Fibroblast of lung (primary cell): Measurements from ENCODE around the gene OR51A7. TPM values are rescaled to one million over a fixed set of nuclear protein-coding genes. Genes with fewer than 3 reads are reported as not detected.

Experiments used
- DNase-seq, 2 donors: peaks; one replicate each; pipeline versions ENCODE4 v3.0.0 to v3.0.0-alpha.2; 2010; ENCODE audit warnings: low read depth in 2 of 2
- H2AFZ ChIP-seq: 2 replicates; pipeline ENCODE4 v1.5.1; 2012; ENCODE audit warnings: low read length, control low read depth, inconsistent platforms
- H3K27ac ChIP-seq: 2 replicates; pipeline ENCODE4 v1.5.1; 2011; ENCODE audit warnings: low read length, control low read depth; ENCODE audit not compliant: insufficient read depth
- H3K27me3 ChIP-seq: 2 replicates; pipeline ENCODE4 v1.5.1; 2011; ENCODE audit warnings: mild to moderate bottlenecking, low read length; ENCODE audit not compliant: control insufficient read depth, insufficient read depth
- H3K36me3 ChIP-seq: 2 replicates; pipeline ENCODE4 v1.5.1; 2011; ENCODE audit warnings: low read length; ENCODE audit not compliant: control insufficient read depth, insufficient read depth
- H3K4me1 ChIP-seq: 2 replicates; pipeline ENCODE4 v1.5.1; 2011; ENCODE audit warnings: low read length; ENCODE audit not compliant: control insufficient read depth, insufficient read depth; ENCODE audit errors: extremely low read depth
- H3K4me2 ChIP-seq: 2 replicates; pipeline ENCODE4 v1.5.1; 2011; ENCODE audit warnings: low read length, control low read depth; ENCODE audit not compliant: insufficient read depth; ENCODE audit errors: extremely low read depth
- H3K4me3 ChIP-seq, 4 experiments: fragments of 200-600 bp in 1 of 4; sonication (generic) in 1 of 4; replicated peaks in 1 of 4; 2 replicates each; pipeline ENCODE4 v1.5.1; 2011 to 2016; ENCODE audit warnings: low read length in 4 of 4, low read depth in 3 of 4, mild to moderate bottlenecking in 3 of 4, control low read depth in 2 of 4, inconsistent platforms in 1 of 4, mixed read lengths in 1 of 4; ENCODE audit not compliant: insufficient read depth in 1 of 4; ENCODE audit errors: control extremely low read depth in 1 of 4
- H3K79me2 ChIP-seq: 2 replicates; pipeline ENCODE4 v1.5.1; 2012; ENCODE audit warnings: mild to moderate bottlenecking, low read length, inconsistent platforms; ENCODE audit not compliant: control insufficient read depth, insufficient read depth
- H3K9ac ChIP-seq: 2 replicates; pipeline ENCODE4 v1.5.1; 2011; ENCODE audit warnings: mild to moderate bottlenecking, low read length, control low read depth; ENCODE audit not compliant: insufficient read depth
- H3K9me3 ChIP-seq: 2 replicates; pipeline ENCODE4 v1.5.1; 2012; ENCODE audit warnings: low read depth, low read length; ENCODE audit not compliant: control insufficient read depth, insufficient read depth
- H4K20me1 ChIP-seq: 2 replicates; pipeline ENCODE4 v1.5.1; 2011; ENCODE audit warnings: low read length; ENCODE audit not compliant: control insufficient read depth, insufficient read depth; ENCODE audit errors: extremely low read depth
- CTCF ChIP-seq, 2 donors: IDR thresholded peaks in 1 of 2; conservative IDR thresholded peaks in 1 of 2; 1 replicate in 1 of 2; 2 replicates in 1 of 2; pipeline ENCODE4 v1.5.1; 2011 to 2012; ENCODE audit warnings: low read length in 2 of 2, control low read depth in 1 of 2, inconsistent platforms in 1 of 2, low read depth in 1 of 2, mild to moderate bottlenecking in 1 of 2
- EZH2 ChIP-seq: IDR thresholded peaks from 2 replicates; pipeline ENCODE4 v1.5.1; 2012; ENCODE audit warnings: low read length, control low read depth, mild to moderate bottlenecking; ENCODE audit errors: missing control alignments
- polyA plus RNA-seq, 2 donors: library from polyadenylated mRNA; depleted of rRNA in 1 of 2; stranded (reverse) in 1 of 2; unstranded in 1 of 2; fragments of >200 nt; gene quantifications; 2 replicates each; pipeline ENCODE4 v1.2.1, GENCODE V29; 2011 to 2012; ENCODE audit warnings: missing spikeins in 1 of 2
- total RNA-seq: library from RNA; depleted of rRNA; stranded (reverse); fragments of >200 nt; gene quantifications from 2 replicates; pipeline ENCODE4 v1.2.1, GENCODE V29; 2014

OR51A7 gene
- total and polyA plus RNA-seq, 2 donors (not counting 1 experiment from before 2014, with no cell fraction given), result not detected

GRCh38 chr11:4882543-4882942 is 21.0 kb upstream of the OR51A7 start:
- Histone ChIP-seq H3K27ac (no peak overlapping the region), H4K20me1 (no peaks in the 10 kb centered on the region), H2AFZ (no peak overlapping the region), H3K79me2 (no peaks in the 10 kb centered on the region), H3K4me2 (no peak overlapping the region), H3K4me3 (no peak overlapping the region), H3K9ac (no peak overlapping the region), H3K9me3 (no peaks in the 10 kb centered on the region), H3K36me3 (no peaks in the 10 kb centered on the region), H3K27me3 (no peaks in the 10 kb centered on the region), H3K4me1 (no peaks in the 10 kb centered on the region)
- no peak for DNase-seq
- TF ChIP-seq EZH2 (no peak), CTCF (conservative IDR thresholded peaks at IDR 0.05 in 1 of 2, IDR thresholded peaks at IDR 0.05 in 1 of 2; ENCODE audit: low read depth in 1 of 2, low read length in 2 of 2) (no peak)

- Histone ChIP-seq H3K4me3 (no peak overlapping the region), H3K4me1 (no peaks in the 10 kb centered on the region), H3K27me3 (no peaks in the 10 kb centered on the region), H3K79me2 (no peaks in the 10 kb centered on the region), H3K9me3 (no peaks in the 10 kb centered on the region), H2AFZ (no peak overlapping the region), H3K27ac (no peak overlapping the region), H3K4me2 (no peak overlapping the region), H3K36me3 (no peaks in the 10 kb centered on the region), H3K9ac (no peak overlapping the region), H4K20me1 (no peaks in the 10 kb centered on the region)
- peak in 1 of 2 donors; percentile 49 for DNase-seq
- TF ChIP-seq CTCF (conservative IDR thresholded peaks at IDR 0.05 in 1 of 2, IDR thresholded peaks at IDR 0.05 in 1 of 2; ENCODE audit: low read depth in 1 of 2, low read length in 2 of 2), result no peak
- no peak for TF ChIP-seq EZH2
Observed at GRCh38 chr11:4884361-4884760, 19.2 kb upstream of the OR51A7 start.

GRCh38 chr11:4886186-4886585 is 17.4 kb upstream of the OR51A7 start:
- no peaks in the 10 kb centered on the region for H3K9me3 ChIP-seq
- no peaks in the 10 kb centered on the region for H3K27me3 ChIP-seq
- H3K9ac ChIP-seq, result no peak overlapping the region
- H3K27ac ChIP-seq, result no peak overlapping the region
- TF ChIP-seq CTCF (conservative IDR thresholded peaks at IDR 0.05 in 1 of 2, IDR thresholded peaks at IDR 0.05 in 1 of 2; ENCODE audit: low read depth in 1 of 2, low read length in 2 of 2) (no peak), EZH2 (no peak)
- no peak overlapping the region for H3K4me3 ChIP-seq
- H3K79me2 ChIP-seq, result no peaks in the 10 kb centered on the region
- no peaks in the 10 kb centered on the region for H4K20me1 ChIP-seq
- DNase-seq, result no peak
- no peaks in the 10 kb centered on the region for H3K4me1 ChIP-seq
- no peak overlapping the region for H3K4me2 ChIP-seq
- no peaks in the 10 kb centered on the region for H3K36me3 ChIP-seq
- no peak overlapping the region for H2AFZ ChIP-seq
